GM23338 (cell line): ENCODE results near the gene NEDD4.

Experiments
- CREB1 ChIP-seq: fragments of 250-450 bp; sonication (Bioruptor Pico); IDR thresholded peaks from 2 replicates; pipeline ENCODE4 v1.5.0; 2020; ENCODE audit warnings: low read depth, mild to moderate bottlenecking, moderate library complexity
- EZH2 ChIP-seq: fragments of 200-600 bp; sonication (generic); IDR thresholded peaks from one replicate; pipeline ENCODE4 v1.8.0; 2017; ENCODE audit warnings: antibody characterized with exemption, mild to moderate bottlenecking, low read depth; ENCODE audit not compliant: unreplicated experiment
- EZH2phosphoT487 ChIP-seq: fragments of 200-600 bp; sonication (generic); IDR thresholded peaks from one replicate; pipeline ENCODE4 v1.8.1; 2018; ENCODE audit warnings: antibody characterized with exemption; ENCODE audit not compliant: unreplicated experiment
- JUNB ChIP-seq: IDR thresholded peaks from one replicate; pipeline ENCODE4 v1.6.1; 2016; ENCODE audit warnings: antibody characterized with exemption; ENCODE audit not compliant: unreplicated experiment
- POLR2AphosphoS5 ChIP-seq: IDR thresholded peaks from 2 replicates; pipeline ENCODE4 v1.6.1; 2016; ENCODE audit warnings: antibody characterized with exemption, low read depth
- TF ChIP-seq, protein P1 (sequence below), 2 experiments: fragments of 200-600 bp in 1 of 2; sonication (generic) in 1 of 2; conservative IDR thresholded peaks; 2 replicates each; pipeline versions ENCODE4 v1.5.1 to v1.6.1; 2016 to 2017; ENCODE audit warnings: antibody characterized with exemption in 2 of 2, low read depth in 2 of 2, mild to moderate bottlenecking in 2 of 2, moderate library complexity in 1 of 2

DNA sequence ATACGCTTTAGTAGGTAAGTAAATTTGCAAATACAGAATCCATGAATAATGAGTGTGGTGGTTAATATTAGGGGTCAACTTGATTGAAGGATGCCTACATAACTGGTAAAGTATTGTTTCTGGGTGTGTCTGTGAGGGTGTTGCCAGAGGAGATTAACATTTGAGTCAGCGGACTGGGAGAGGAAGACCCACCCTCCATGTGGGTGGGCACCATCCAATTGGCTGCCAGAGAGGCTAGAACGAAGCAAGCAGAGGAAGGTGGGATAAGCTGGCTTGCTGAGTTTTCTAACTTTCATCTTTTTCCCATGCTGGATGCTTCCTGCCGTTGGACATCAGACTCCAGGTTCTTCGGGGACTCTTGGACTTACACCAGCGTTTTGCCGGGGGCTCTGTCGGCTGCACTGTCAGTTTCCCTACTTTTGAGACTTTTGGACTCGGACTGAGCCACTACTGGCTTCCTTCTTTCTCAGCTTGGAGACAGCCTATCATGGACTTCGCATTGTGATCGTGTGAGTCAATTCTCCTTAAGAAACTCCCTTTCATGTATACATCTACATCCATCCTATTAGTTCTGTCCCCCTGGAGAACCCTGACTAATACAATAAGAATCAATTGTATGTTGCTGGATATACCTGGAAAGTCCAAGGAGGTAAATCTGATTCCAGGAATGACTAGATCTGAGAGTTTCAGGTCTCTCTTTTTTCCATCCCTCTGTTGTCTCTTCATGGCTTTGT lies 25.8 kb upstream of the NEDD4 start:
- TF ChIP-seq EZH2 (no peak), CREB1 (no peak), POLR2AphosphoS5 (no peak), EZH2phosphoT487 (no peak), JUNB (no peak)
- TF ChIP-seq, protein P1, sequence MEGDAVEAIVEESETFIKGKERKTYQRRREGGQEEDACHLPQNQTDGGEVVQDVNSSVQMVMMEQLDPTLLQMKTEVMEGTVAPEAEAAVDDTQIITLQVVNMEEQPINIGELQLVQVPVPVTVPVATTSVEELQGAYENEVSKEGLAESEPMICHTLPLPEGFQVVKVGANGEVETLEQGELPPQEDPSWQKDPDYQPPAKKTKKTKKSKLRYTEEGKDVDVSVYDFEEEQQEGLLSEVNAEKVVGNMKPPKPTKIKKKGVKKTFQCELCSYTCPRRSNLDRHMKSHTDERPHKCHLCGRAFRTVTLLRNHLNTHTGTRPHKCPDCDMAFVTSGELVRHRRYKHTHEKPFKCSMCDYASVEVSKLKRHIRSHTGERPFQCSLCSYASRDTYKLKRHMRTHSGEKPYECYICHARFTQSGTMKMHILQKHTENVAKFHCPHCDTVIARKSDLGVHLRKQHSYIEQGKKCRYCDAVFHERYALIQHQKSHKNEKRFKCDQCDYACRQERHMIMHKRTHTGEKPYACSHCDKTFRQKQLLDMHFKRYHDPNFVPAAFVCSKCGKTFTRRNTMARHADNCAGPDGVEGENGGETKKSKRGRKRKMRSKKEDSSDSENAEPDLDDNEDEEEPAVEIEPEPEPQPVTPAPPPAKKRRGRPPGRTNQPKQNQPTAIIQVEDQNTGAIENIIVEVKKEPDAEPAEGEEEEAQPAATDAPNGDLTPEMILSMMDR (conservative IDR thresholded peaks at IDR 0.05; ENCODE audit: low read depth in 2 of 2) = no peak
